Kidney (tissue), 14 donors: Measurements from ENCODE around the gene OXER1. TPM values are rescaled to one million over a fixed set of nuclear protein-coding genes. Genes with fewer than 3 reads are reported as not detected.

Source experiments
- DNase-seq, 5 donors: peaks; one replicate each; pipeline ENCODE4 v3.0.0-alpha.2; 2013 to 2020
- FAIRE-seq: peaks from 2 replicates; lab custom pipeline; 2012; peaks lifted over from hg19 to GRCh38; lab: Jason Lieb, UNC
- H3K27ac ChIP-seq, 2 donors: one replicate each; pipeline ENCODE4 v1.7.0; 2013; ENCODE audit warnings: low read depth in 2 of 2, low read length in 2 of 2, inconsistent platforms in 1 of 2
- H3K27me3 ChIP-seq: one replicate; pipeline ENCODE4 v1.7.1; 2013; ENCODE audit warnings: low read length, inconsistent platforms; ENCODE audit not compliant: control insufficient read depth, insufficient read depth
- H3K36me3 ChIP-seq, 3 donors: one replicate each; pipeline versions ENCODE4 v1.7.0 to v1.7.1; 2013; ENCODE audit warnings: low read length in 3 of 3, control low read depth in 1 of 3, inconsistent platforms in 1 of 3; ENCODE audit not compliant: insufficient read depth in 3 of 3, control insufficient read depth in 2 of 3
- H3K4me1 ChIP-seq, 3 donors: one replicate each; pipeline versions ENCODE4 v1.7.0 to v1.7.1; 2013; ENCODE audit warnings: low read length in 3 of 3, inconsistent platforms in 1 of 3, low read depth in 1 of 3; ENCODE audit not compliant: control insufficient read depth in 2 of 3, insufficient read depth in 2 of 3
- H3K4me3 ChIP-seq, 3 donors: one replicate each; pipeline versions ENCODE4 v1.7.0 to v1.8.1; 2013; ENCODE audit warnings: low read length in 3 of 3, control low read depth in 1 of 3, inconsistent platforms in 1 of 3
- H3K9ac ChIP-seq, 3 donors: one replicate each; pipeline versions ENCODE4 v1.7.0 to v1.7.1; 2013; ENCODE audit warnings: low read length in 3 of 3, control low read depth in 1 of 3, inconsistent platforms in 1 of 3
- H3K9me3 ChIP-seq, 3 donors: one replicate each; pipeline versions ENCODE4 v1.7.0 to v1.7.1; 2013; ENCODE audit warnings: low read length in 3 of 3, control low read depth in 1 of 3, inconsistent platforms in 1 of 3; ENCODE audit not compliant: control insufficient read depth in 2 of 3, insufficient read depth in 1 of 3
- intact Hi-C: fragments of 100-400 bp; cut with DNase I; formaldehyde crosslinking; loops from one replicate; pipeline ENCODE4 v1.11.1; 2022
- polyA plus RNA-seq: library from polyadenylated mRNA; stranded (reverse); fragments of 350-450 nt; fragmentation: Illumina TruSeq; extraction: RNeasy Lipid Tissue Mini Kit (QIAGEN cat#74804); gene quantifications from one replicate; pipeline ENCODE4 v1.2.3, GENCODE V29; 2014; ENCODE audit warnings: low read depth, low replicate concordance; ENCODE audit not compliant: insufficient read depth
- total RNA-seq: library from RNA; stranded (reverse); fragmentation: NEBNext Ultra II Directional; extraction: Animal tissue kit (Norgen Biotek cat#: 25700); gene quantifications from one replicate; pipeline ENCODE4 v1.2.1, GENCODE V29; 2021
- TF ChIP-seq, protein P1 (sequence below): IDR thresholded peaks from 3 replicates; pipeline ENCODE4 v1.5.1; 2012; ENCODE audit warnings: mild to moderate bottlenecking, moderate library complexity, borderline replicate concordance; ENCODE audit not compliant: insufficient read depth; ENCODE audit errors: extremely low read depth
- donor health status: control.
- donor health status: control.
- donor health status: control.
- donor health status: control.
- donor health status: control.
- donor health status: DM: yes; HTN: yes; CAD: no.
- donor health status: Normal renal cell carcinoma (clear cell type).

The OXER1 gene
- total and polyA plus RNA-seq, 2 donors from 2014 or later = 2.5 to 5.4 TPM

GRCh38 chr2:42752314-42752713 lies 11.6 kb downstream of the OXER1 start:
- DNase-seq = no peak
- H3K4me3 ChIP-seq = no peak overlapping the region
- no peaks in the 10 kb centered on the region for H3K9me3 ChIP-seq
- intact Hi-C loops = no loop called here
- TF ChIP-seq, protein P1, sequence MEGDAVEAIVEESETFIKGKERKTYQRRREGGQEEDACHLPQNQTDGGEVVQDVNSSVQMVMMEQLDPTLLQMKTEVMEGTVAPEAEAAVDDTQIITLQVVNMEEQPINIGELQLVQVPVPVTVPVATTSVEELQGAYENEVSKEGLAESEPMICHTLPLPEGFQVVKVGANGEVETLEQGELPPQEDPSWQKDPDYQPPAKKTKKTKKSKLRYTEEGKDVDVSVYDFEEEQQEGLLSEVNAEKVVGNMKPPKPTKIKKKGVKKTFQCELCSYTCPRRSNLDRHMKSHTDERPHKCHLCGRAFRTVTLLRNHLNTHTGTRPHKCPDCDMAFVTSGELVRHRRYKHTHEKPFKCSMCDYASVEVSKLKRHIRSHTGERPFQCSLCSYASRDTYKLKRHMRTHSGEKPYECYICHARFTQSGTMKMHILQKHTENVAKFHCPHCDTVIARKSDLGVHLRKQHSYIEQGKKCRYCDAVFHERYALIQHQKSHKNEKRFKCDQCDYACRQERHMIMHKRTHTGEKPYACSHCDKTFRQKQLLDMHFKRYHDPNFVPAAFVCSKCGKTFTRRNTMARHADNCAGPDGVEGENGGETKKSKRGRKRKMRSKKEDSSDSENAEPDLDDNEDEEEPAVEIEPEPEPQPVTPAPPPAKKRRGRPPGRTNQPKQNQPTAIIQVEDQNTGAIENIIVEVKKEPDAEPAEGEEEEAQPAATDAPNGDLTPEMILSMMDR = no peak
- H3K27ac ChIP-seq = no peak overlapping the region
- no peaks in the 10 kb centered on the region for H3K36me3 ChIP-seq
- no peaks in the 10 kb centered on the region for H3K27me3 ChIP-seq
- no peak for FAIRE-seq
- H3K9ac ChIP-seq = no peak overlapping the region
- H3K4me1 ChIP-seq = peaks cover 0 to 5% (median 0%) of the 10 kb centered on the region in 3 donors

GRCh38 chr2:42748840-42749239 lies 15.1 kb downstream of the OXER1 start:
- Histone ChIP-seq H3K4me3 (no peak overlapping the region), H3K9me3 (no peaks in the 10 kb centered on the region), H3K9ac (no peak overlapping the region), H3K36me3 (no peaks in the 10 kb centered on the region), H3K4me1 (peaks cover 0 to 5% (median 0%) of the 10 kb centered on the region in 3 donors), H3K27ac (no peak overlapping the region), H3K27me3 (no peaks in the 10 kb centered on the region)
- TF ChIP-seq, protein P1 = no peak
- no peak for FAIRE-seq
- DNase-seq = no peak
- intact Hi-C loops = no loop called here

DNA sequence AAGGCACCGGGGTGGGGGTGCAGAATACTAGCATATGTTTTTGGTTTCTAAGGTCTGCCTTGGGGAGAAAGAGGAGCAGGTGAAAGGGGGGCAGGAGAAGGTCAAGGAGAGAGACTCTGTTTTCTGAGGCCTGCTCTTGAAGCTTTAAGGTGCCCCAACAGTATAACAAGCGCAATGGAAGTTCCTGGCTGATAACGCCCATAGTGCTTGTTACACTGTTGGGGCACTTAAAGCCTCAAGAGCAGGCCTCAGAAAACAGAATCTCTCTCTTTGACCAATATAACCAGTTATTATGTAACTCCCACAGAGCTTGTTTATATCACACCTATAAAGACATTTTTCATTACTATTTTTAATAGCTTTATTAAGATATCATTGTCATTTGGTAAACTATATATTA lies 16.5 kb downstream of the OXER1 start:
- FAIRE-seq (no peak), DNase-seq (no peak)
- no peaks in the 10 kb centered on the region for H3K27me3 ChIP-seq
- no peaks in the 10 kb centered on the region for H3K36me3 ChIP-seq
- TF ChIP-seq, protein P1 = no peak
- no peak overlapping the region for H3K27ac ChIP-seq
- intact Hi-C loops = no loop called here
- H3K9me3 ChIP-seq = no peaks in the 10 kb centered on the region
- no peak overlapping the region for H3K9ac ChIP-seq
- peaks cover 0 to 2% (median 0%) of the 10 kb centered on the region in 3 donors for H3K4me1 ChIP-seq
- no peak overlapping the region for H3K4me3 ChIP-seq

DNA sequence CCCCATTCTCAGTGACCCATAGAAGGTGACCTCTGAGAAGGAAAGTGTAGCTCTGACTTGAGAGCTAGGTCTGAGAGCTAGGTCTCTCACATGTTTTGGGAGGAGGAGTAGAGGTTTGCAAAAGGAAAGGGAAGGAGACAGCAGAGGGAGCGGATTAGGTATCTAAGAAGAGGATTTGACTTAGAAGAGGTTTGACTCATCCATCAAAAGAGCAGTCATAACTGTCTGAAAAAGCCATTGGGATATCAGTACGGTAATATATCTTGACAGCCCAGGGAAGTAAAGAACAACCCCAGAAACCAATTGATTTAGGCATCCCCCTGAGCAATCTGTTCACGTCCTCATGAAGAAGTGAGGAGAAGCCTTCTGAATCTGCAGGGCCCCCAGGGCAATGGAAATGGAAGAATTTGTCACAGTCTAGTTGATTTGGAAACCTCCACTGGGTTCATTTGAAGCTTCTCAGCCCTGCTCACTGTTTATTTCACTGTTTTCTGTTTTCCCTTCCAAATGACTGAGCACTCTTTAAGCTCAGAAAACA lies 19.3 kb downstream of the OXER1 start:
- FAIRE-seq (no peak), DNase-seq (no peak)
- peaks cover 0 to 2% (median 0%) of the 10 kb centered on the region in 3 donors for H3K4me1 ChIP-seq
- H3K9me3 ChIP-seq = no peaks in the 10 kb centered on the region
- H3K9ac ChIP-seq = no peak overlapping the region
- intact Hi-C loops = no loop called here
- no peaks in the 10 kb centered on the region for H3K27me3 ChIP-seq
- TF ChIP-seq, protein P1 = no peak
- no peak overlapping the region for H3K4me3 ChIP-seq
- H3K27ac ChIP-seq = no peak overlapping the region
- peaks cover 0 to 2% (median 0%) of the 10 kb centered on the region in 3 donors for H3K36me3 ChIP-seq
